ENCODE data around the gene MAGI1. TPM values are rescaled to one million over a fixed set of nuclear protein-coding genes. Genes with fewer than 3 reads are reported as not detected.

MAGI1 gene
- total RNA-seq, 1 experiment from 2014 or later, result 58.2 TPM

GRCh38 chr3:66004244-66004643 is 34.5 kb downstream of the MAGI1 start:
- H3K4me1 Mint-ChIP-seq, result peaks cover 33% of the 10 kb centered on the region
- no peak for TF ChIP-seq GRHL2 (CRISPR knock-in tag; IDR thresholded peaks at IDR 0.05; ENCODE audit: insufficient replicate concordance, severe bottlenecking)
- TF ChIP-seq CBFB (CRISPR knock-in tag; IDR thresholded peaks at IDR 0.05; ENCODE audit: low read depth), result no peak
- TF ChIP-seq SP1 (CRISPR knock-in tag; conservative IDR thresholded peaks at IDR 0.05), result no peak
- TF ChIP-seq NR1H2 (CRISPR knock-in tag; IDR thresholded peaks at IDR 0.05), result no peak
- TF ChIP-seq IRF1 (CRISPR knock-in tag; IDR thresholded peaks at IDR 0.05), result no peak
- no peak for TF ChIP-seq PREB (CRISPR knock-in tag; IDR thresholded peaks at IDR 0.05; ENCODE audit: borderline replicate concordance)
- no peak for TF ChIP-seq NR3C1 (CRISPR knock-in tag; conservative IDR thresholded peaks at IDR 0.05; ENCODE audit: low read depth)
- no peak for TF ChIP-seq FOXP1 (CRISPR knock-in tag; IDR thresholded peaks at IDR 0.05; ENCODE audit: borderline replicate concordance)
- TF ChIP-seq TCF7 (CRISPR knock-in tag; IDR thresholded peaks at IDR 0.05; ENCODE audit: low read depth), result no peak

GRCh38 chr3:66001626-66002025 is 37.1 kb downstream of the MAGI1 start:
- no peaks in the 10 kb centered on the region for H3K27me3 Mint-ChIP-seq (ENCODE audit: low read depth)
- TF ChIP-seq ERG (CRISPR knock-in tag; IDR thresholded peaks at IDR 0.05), result no peak
- no peak for TF ChIP-seq ZMAT4 (CRISPR knock-in tag; IDR thresholded peaks at IDR 0.05)
- no peak for TF ChIP-seq JUN (CRISPR knock-in tag; IDR thresholded peaks at IDR 0.05)
- TF ChIP-seq ZNF512 (CRISPR knock-in tag; IDR thresholded peaks at IDR 0.05; ENCODE audit: borderline replicate concordance), result no peak
- no peak for TF ChIP-seq CTCF (IDR thresholded peaks at IDR 0.05)
- H3K4me3 Mint-ChIP-seq, result no peak overlapping the region
- ChIA-PET CTCF (interaction anchor here (0.6 kb wide), 1 partner anchor 87 kb away, joined by 3 read pairs; no protein-coding TSS in a partner anchor), POLR2A (interaction anchor here (0.6 kb wide), 2 partner anchors 20 to 52 kb away, joined by 6 to 8 read pairs; no protein-coding TSS in a partner anchor)
- peaks cover 42% of the 10 kb centered on the region for H3K4me1 Mint-ChIP-seq
- no peaks in the 10 kb centered on the region for H3K9me3 Mint-ChIP-seq
- no peak for ATAC-seq
- no peak for DNase-seq (ENCODE audit: low spot score)
- H3K27ac Mint-ChIP-seq, result peak overlapping the region; percentile 47; the same call in 1 of the 2 replicates
- H3K36me3 Mint-ChIP-seq, result no peaks in the 10 kb centered on the region

More at GRCh38 chr3:66004244-66004643, 34.5 kb downstream of the MAGI1 start:
- no peak for DNase-seq (ENCODE audit: low spot score)
- ChIA-PET POLR2A (no interaction called here), CTCF (no interaction called here)
- no peaks in the 10 kb centered on the region for H3K36me3 Mint-ChIP-seq
- H3K9me3 Mint-ChIP-seq, result no peaks in the 10 kb centered on the region
- no peaks in the 10 kb centered on the region for H3K27me3 Mint-ChIP-seq (ENCODE audit: low read depth)
- H3K27ac Mint-ChIP-seq, result peak overlapping the region; percentile 73
- H3K4me3 Mint-ChIP-seq, result no peak overlapping the region
- no peak for ATAC-seq

GRCh38 chr3:66000506-66000905 is 38.2 kb downstream of the MAGI1 start:
- Mint-ChIP-seq H3K4me3 (no peak overlapping the region), H3K36me3 (no peaks in the 10 kb centered on the region), H3K27ac (no peak overlapping the region), H3K27me3 (ENCODE audit: low read depth) (no peaks in the 10 kb centered on the region), H3K4me1 (peaks cover 52% of the 10 kb centered on the region), H3K9me3 (no peaks in the 10 kb centered on the region)
- ATAC-seq (peak; percentile 38; the same call in 1 of the 2 replicates), DNase-seq (ENCODE audit: low spot score) (no peak)
- POLR2A ChIA-PET, result no interaction called here
- CTCF ChIA-PET, result interaction anchor here (0.7 kb wide), 1 partner anchor 15 kb away, joined by 4 read pairs; no protein-coding TSS in a partner anchor
- no peak for TF ChIP-seq ZNF317 (CRISPR knock-in tag; IDR thresholded peaks at IDR 0.05; ENCODE audit: borderline replicate concordance, low read depth)
- no peak for TF ChIP-seq AFF4 (CRISPR knock-in tag; IDR thresholded peaks at IDR 0.05; ENCODE audit: borderline replicate concordance)
- no peak for TF ChIP-seq TCF7 (CRISPR knock-in tag; IDR thresholded peaks at IDR 0.05; ENCODE audit: low read depth)
- TF ChIP-seq ZNF232 (CRISPR knock-in tag; IDR thresholded peaks at IDR 0.05), result no peak
- no peak for TF ChIP-seq GTF2I (CRISPR knock-in tag; conservative IDR thresholded peaks at IDR 0.05)
- TF ChIP-seq MXD4 (CRISPR knock-in tag; IDR thresholded peaks at IDR 0.05; ENCODE audit: borderline replicate concordance), result no peak
- TF ChIP-seq SMAD3 (CRISPR knock-in tag; IDR thresholded peaks at IDR 0.05; ENCODE audit: borderline replicate concordance), result no peak

Data from WTC11 (cell line).